HEK293T (cell line): ENCODE data around the gene HAUS3.
"Not testable (repeated sequence)": the region's sequence is repeated elsewhere in the genome, so short reads cannot be mapped to it uniquely, and the experiment has no call there.

Experiments
- CTCF ChIA-PET: fragments of 350-600 bp; formaldehyde crosslinking; extraction: SDS; loops from one replicate; lab custom pipeline; 2021; ENCODE audit warnings: antibody characterized with exemption, inconsistent platforms; lab: Yijun Ruan, JAX
- POLR2A ChIA-PET: fragments of 350-600 bp; formaldehyde crosslinking; extraction: SDS; loops from one replicate; lab custom pipeline; 2020; ENCODE audit warnings: antibody characterized with exemption, inconsistent platforms; lab: Yijun Ruan, JAX
- DNase-seq: peaks from one replicate; pipeline ENCODE4 v3.0.0; 2012; ENCODE audit warnings: mixed read lengths; ENCODE audit errors: extremely low spot score
- ARNT ChIP-seq: fragments of 450-650 bp; IDR thresholded peaks from 2 replicates; pipeline ENCODE4 v1.6.1; 2017; ENCODE audit warnings: mild to moderate bottlenecking
- CTBP1 ChIP-seq: fragments of 450-650 bp; IDR thresholded peaks from 2 replicates; pipeline ENCODE4 v1.6.1; 2016; ENCODE audit warnings: borderline replicate concordance
- ELF4 ChIP-seq: fragments of 450-650 bp; IDR thresholded peaks from 2 replicates; pipeline ENCODE4 v1.6.1; 2017; ENCODE audit warnings: antibody characterized with exemption
- FOXA1 ChIP-seq: fragments of 450-650 bp; IDR thresholded peaks from 2 replicates; pipeline ENCODE4 v1.6.1; 2016; ENCODE audit warnings: mild to moderate bottlenecking
- FOXK2 ChIP-seq: fragments of 450-650 bp; IDR thresholded peaks from 2 replicates; pipeline ENCODE4 v1.6.1; 2016; ENCODE audit warnings: mild to moderate bottlenecking
- FOXM1 ChIP-seq: fragments of 450-650 bp; IDR thresholded peaks from 2 replicates; pipeline ENCODE4 v1.6.1; 2017; ENCODE audit warnings: mild to moderate bottlenecking, borderline replicate concordance
- HDGF ChIP-seq: fragments of 450-650 bp; IDR thresholded peaks from 2 replicates; pipeline ENCODE4 v1.6.1; 2017; ENCODE audit warnings: antibody characterized with exemption, borderline replicate concordance
- L3MBTL2 ChIP-seq: fragments of 450-650 bp; conservative IDR thresholded peaks from 2 replicates; pipeline ENCODE4 v1.6.1; 2016; ENCODE audit warnings: mild to moderate bottlenecking
- LEF1 ChIP-seq: fragments of 450-650 bp; IDR thresholded peaks from 2 replicates; pipeline ENCODE4 v1.6.1; 2017; ENCODE audit warnings: mild to moderate bottlenecking, borderline replicate concordance
- NFRKB ChIP-seq: fragments of 450-650 bp; IDR thresholded peaks from 2 replicates; pipeline ENCODE4 v1.6.1; 2016; ENCODE audit warnings: mild to moderate bottlenecking, moderate library complexity
- SP1 ChIP-seq: fragments of 450-650 bp; IDR thresholded peaks from 2 replicates; pipeline ENCODE4 v1.6.1; 2017
- SUZ12 ChIP-seq: fragments of 450-650 bp; IDR thresholded peaks from 2 replicates; pipeline ENCODE4 v1.6.1; 2016; ENCODE audit warnings: mild to moderate bottlenecking
- TARDBP ChIP-seq: fragments of 450-650 bp; IDR thresholded peaks from 2 replicates; pipeline ENCODE4 v1.6.1; 2016
- ZNF384 ChIP-seq: fragments of 450-650 bp; IDR thresholded peaks from 2 replicates; pipeline ENCODE4 v1.6.1; 2016
- TF ChIP-seq, protein P1 (sequence below): fragments of 450-650 bp; IDR thresholded peaks from 2 replicates; pipeline ENCODE4 v1.6.1; 2016

Gene HAUS3

DNA sequence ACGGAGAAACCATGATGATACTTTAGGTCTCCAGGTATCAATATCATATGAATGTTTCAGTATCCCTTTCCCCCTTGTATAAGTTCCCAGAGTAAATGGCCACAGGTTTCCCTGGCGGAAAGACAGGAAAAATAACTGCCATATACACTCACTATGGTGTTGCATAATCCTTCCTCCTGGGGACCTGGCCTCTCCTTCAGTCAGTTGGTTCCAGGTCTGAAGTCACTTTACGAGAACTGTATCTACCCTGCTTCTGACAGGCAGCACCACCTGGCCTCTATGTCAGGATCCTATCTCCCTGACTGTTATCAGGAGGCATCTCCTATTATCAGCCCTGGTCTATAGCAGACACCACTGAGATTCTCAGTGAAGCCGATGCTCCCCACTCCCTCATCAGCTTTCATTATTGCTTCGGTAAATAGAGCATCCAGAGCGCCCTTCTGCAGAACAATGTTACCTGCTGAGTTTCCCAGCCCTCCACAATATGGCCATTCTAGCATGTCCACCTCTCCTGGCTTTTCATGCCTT is 22.6 kb downstream of the HAUS3 start:
- ChIA-PET POLR2A (interaction anchor here (2.4 kb wide), 1 partner anchor 21 kb away, joined by 8 read pairs; no protein-coding TSS in a partner anchor), CTCF (interaction anchor here (0.7 to 2.5 kb wide), 13 partner anchors 10 to 245 kb away, joined by 3 to 18 read pairs (median 4); partner anchors contain the start of genes CFAP99, HAUS3 and POLN)
- no peak for DNase-seq
- TF ChIP-seq ARNT, result no peak
- TF ChIP-seq L3MBTL2, result no peak
- no peak for TF ChIP-seq CTBP1
- TF ChIP-seq LEF1, result no peak
- no peak for TF ChIP-seq SP1
- TF ChIP-seq FOXA1, result no peak
- TF ChIP-seq, protein P1, sequence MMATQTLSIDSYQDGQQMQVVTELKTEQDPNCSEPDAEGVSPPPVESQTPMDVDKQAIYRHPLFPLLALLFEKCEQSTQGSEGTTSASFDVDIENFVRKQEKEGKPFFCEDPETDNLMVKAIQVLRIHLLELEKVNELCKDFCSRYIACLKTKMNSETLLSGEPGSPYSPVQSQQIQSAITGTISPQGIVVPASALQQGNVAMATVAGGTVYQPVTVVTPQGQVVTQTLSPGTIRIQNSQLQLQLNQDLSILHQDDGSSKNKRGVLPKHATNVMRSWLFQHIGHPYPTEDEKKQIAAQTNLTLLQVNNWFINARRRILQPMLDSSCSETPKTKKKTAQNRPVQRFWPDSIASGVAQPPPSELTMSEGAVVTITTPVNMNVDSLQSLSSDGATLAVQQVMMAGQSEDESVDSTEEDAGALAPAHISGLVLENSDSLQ, result no peak
- no peak for TF ChIP-seq TARDBP
- TF ChIP-seq ELF4, result no peak
- TF ChIP-seq FOXM1, result no peak
- no peak for TF ChIP-seq SUZ12
- TF ChIP-seq HDGF, result no peak
- TF ChIP-seq FOXK2, result no peak
- TF ChIP-seq NFRKB, result no peak

DNA sequence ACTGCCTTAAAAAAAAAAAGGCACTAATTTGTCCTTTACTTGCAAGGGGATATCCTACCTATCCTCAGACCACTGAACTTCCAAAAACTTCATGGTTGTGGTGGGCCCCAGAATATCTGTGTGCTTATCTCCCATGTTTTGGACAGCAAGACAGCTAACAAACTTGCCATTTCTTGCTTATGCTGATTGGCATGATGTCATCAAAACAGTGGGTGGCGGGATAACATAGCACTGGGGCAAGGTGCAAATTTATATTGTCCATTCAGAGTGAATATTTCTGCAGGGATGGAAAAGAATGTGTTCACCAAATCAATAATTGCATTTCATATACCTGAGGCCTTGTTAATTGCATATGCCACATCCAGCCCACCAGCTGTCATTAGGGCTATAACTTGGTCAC is 23.5 kb downstream of the HAUS3 start:
- DNase-seq, result no peak
- TF ChIP-seq FOXM1, result no peak
- no peak for TF ChIP-seq NFRKB
- no peak for TF ChIP-seq FOXK2
- TF ChIP-seq HDGF, result no peak
- no peak for TF ChIP-seq ARNT
- no peak for TF ChIP-seq FOXA1
- TF ChIP-seq LEF1, result no peak
- POLR2A ChIA-PET, result no interaction called here
- CTCF ChIA-PET, result interaction anchor here (1.0 kb wide), 2 partner anchors 195 to 223 kb away, joined by 3 read pairs; no protein-coding TSS in a partner anchor

GRCh38 chr4:2217726-2218125 is 24.2 kb downstream of the HAUS3 start:
- ChIA-PET CTCF (interaction anchor here (1.0 kb wide), 2 partner anchors 195 to 224 kb away, joined by 3 read pairs; no protein-coding TSS in a partner anchor), POLR2A (no interaction called here)
- DNase-seq, result no peak
- TF ChIP-seq ZNF384, result no peak
- TF ChIP-seq FOXM1, result no peak
- TF ChIP-seq ELF4, result no peak
- no peak for TF ChIP-seq L3MBTL2
- TF ChIP-seq FOXA1, result no peak
- no peak for TF ChIP-seq NFRKB
- no peak for TF ChIP-seq HDGF
- no peak for TF ChIP-seq ARNT
- TF ChIP-seq CTBP1, result no peak
- no peak for TF ChIP-seq LEF1
- TF ChIP-seq SUZ12, result no peak
- TF ChIP-seq, protein P1, result no peak
- TF ChIP-seq FOXK2, result no peak
- TF ChIP-seq SP1, result no peak
- no peak for TF ChIP-seq TARDBP

- no peak for DNase-seq
- TF ChIP-seq NFRKB, result no peak
- TF ChIP-seq L3MBTL2, result no peak
- TF ChIP-seq, protein P1, result no peak
- no peak for TF ChIP-seq FOXM1
- TF ChIP-seq CTBP1, result no peak
- no peak for TF ChIP-seq ELF4
- no peak for TF ChIP-seq ARNT
- no peak for TF ChIP-seq TARDBP
- POLR2A ChIA-PET, result no interaction called here
- CTCF ChIA-PET, result no interaction called here
Observed at GRCh38 chr4:2212831-2213230, 29.1 kb downstream of the HAUS3 start.

DNA sequence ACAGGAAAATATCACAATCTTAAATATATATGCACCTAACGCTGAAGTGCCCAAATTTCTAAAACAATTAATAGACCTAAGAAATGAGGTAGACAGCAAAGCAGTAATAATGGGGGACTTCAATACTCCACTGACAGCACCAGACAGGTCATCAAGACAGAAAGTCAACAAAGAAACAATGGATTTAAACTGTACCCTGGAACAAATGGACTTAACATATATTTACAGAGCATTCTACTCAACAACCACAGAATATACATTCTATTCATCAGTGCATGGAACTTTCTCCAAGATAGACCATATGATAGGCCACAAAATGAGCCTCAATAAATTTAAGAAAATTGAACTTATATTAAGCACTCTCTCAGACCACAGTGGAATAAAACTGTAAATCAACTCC is 39.1 kb downstream of the HAUS3 start:
- POLR2A ChIA-PET, DNase-seq: not testable (repeated sequence)

DNA sequence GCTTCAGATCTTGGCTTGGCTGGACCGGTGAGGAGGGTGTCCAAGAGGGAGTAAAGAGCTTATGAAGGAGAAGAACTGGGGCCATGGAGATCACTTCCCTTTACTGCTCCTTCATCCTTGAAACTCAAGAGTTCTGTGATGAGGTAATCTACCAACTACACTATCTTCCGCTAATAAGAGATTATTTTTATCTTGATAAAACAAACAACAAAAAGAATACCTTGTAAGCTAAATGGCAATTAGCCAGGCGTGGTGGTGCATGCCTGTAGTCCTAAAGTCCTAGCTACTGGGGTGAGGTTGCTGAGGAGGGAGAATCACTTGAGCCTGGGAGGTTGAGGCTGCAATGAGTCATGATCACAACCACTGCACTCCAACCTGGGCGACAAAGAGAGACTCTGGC is 47.4 kb downstream of the HAUS3 start:
- no peak for DNase-seq
- no peak for TF ChIP-seq NFRKB
- ChIA-PET CTCF (interaction anchor here (0.7 to 0.9 kb wide), 2 partner anchors 11 to 15 kb away, joined by 3 read pairs; no protein-coding TSS in a partner anchor), POLR2A (no interaction called here)

More for the DNA sequence above, 39.1 kb downstream of the HAUS3 start:
- CTCF ChIA-PET, result not testable (repeated sequence)

- ChIA-PET POLR2A (no interaction called here), CTCF (interaction anchor here (0.6 to 1.0 kb wide), 2 partner anchors 27 to 182 kb away, joined by 3 read pairs; no protein-coding TSS in a partner anchor)
- no peak for DNase-seq
- TF ChIP-seq ZNF384 (no peak), SP1 (no peak), SUZ12 (no peak), NFRKB (no peak), HDGF (no peak)
Observed at GRCh38 chr4:2193326-2193725, 48.6 kb downstream of the HAUS3 start.
